Stimulated activated CD4-positive, alpha-beta T cell treated with anti-CD3 and anti-CD28 coated beads, Interleukin-1b, Interleukin-23, amount 100 ng/mL, for 24 hours (primary cell): ENCODE data around the gene FOXE3.
A peak's percentile ranks its signal among the peaks of the same experiment; 100 is the strongest.

Source experiments
- DNase-seq, 4 experiments: peaks; one replicate each; pipeline ENCODE4 v3.0.0-alpha.2; 2020; ENCODE audit warnings: low read depth in 4 of 4, low spot score in 1 of 4

Gene FOXE3

GRCh38 chr1:47403321-47403910 is 12.7 kb upstream of the FOXE3 start:
- DNase-seq = no peak

GRCh38 chr1:47405697-47406096 is 10.4 kb upstream of the FOXE3 start:
- no peak for DNase-seq

GRCh38 chr1:47406966-47407365 is 9.1 kb upstream of the FOXE3 start:
- no peak for DNase-seq

GRCh38 chr1:47407481-47407880 is 8.6 kb upstream of the FOXE3 start:
- DNase-seq = no peak

GRCh38 chr1:47409311-47410067 is 6.6 kb upstream of the FOXE3 start:
- no peak for DNase-seq

GRCh38 chr1:47410068-47410455 is 6.0 kb upstream of the FOXE3 start:
- no peak for DNase-seq

GRCh38 chr1:47411436-47411835 is 4.6 kb upstream of the FOXE3 start:
- DNase-seq = no peak

GRCh38 chr1:47412437-47412836 is 3.6 kb upstream of the FOXE3 start:
- no peak for DNase-seq

GRCh38 chr1:47416319-47417169 is 459 bp downstream of the FOXE3 start:
- no peak for DNase-seq

GRCh38 chr1:47417170-47418044 is 1.3 kb downstream of the FOXE3 start:
- DNase-seq = no peak

- DNase-seq = no peak
Measured at GRCh38 chr1:47418122-47418521, 2.0 kb downstream of the FOXE3 start.

GRCh38 chr1:47418681-47419325 is 2.7 kb downstream of the FOXE3 start:
- DNase-seq = no peak

- no peak for DNase-seq
Measured at GRCh38 chr1:47420547-47420946, 4.5 kb downstream of the FOXE3 start.

- no peak for DNase-seq
Measured at GRCh38 chr1:47423872-47424271, 7.8 kb downstream of the FOXE3 start.

- no peak for DNase-seq
Measured at GRCh38 chr1:47424336-47424982, 8.4 kb downstream of the FOXE3 start.

- no peak for DNase-seq
Measured at GRCh38 chr1:47431534-47431933, 15.4 kb downstream of the FOXE3 start.

- peak in 2 of 4 experiments; percentile 31 to 51 for DNase-seq
Measured at GRCh38 chr1:47432071-47433036, 16.3 kb downstream of the FOXE3 start.

- no peak for DNase-seq
Measured at GRCh38 chr1:47433037-47433421, 16.9 kb downstream of the FOXE3 start.

GRCh38 chr1:47433477-47434050 is 17.5 kb downstream of the FOXE3 start:
- DNase-seq = no peak
